Astrocyte of the cerebellum (primary cell): ENCODE data around the gene CHRNA1.

Experiments
- DNase-seq: peaks from one replicate; pipeline ENCODE4 v3.0.0-alpha.2; 2011; ENCODE audit warnings: low read depth
- H3K4me3 ChIP-seq: 2 replicates; pipeline ENCODE4 v1.5.1; 2011; ENCODE audit warnings: mild to moderate bottlenecking, low read depth, low read length, moderate library complexity
- in situ Hi-C: cut with HindIII; loops from 2 replicates; pipeline ENCODE4 v1.10.0; 2017; ENCODE audit warnings: low sequenced_read_pairs
- TF ChIP-seq, protein P1 (sequence below): IDR thresholded peaks from 2 replicates; pipeline ENCODE4 v1.5.1; 2012; ENCODE audit warnings: low read length, low read depth, moderate library complexity, mild to moderate bottlenecking; ENCODE audit errors: missing control alignments

The CHRNA1 gene

DNA sequence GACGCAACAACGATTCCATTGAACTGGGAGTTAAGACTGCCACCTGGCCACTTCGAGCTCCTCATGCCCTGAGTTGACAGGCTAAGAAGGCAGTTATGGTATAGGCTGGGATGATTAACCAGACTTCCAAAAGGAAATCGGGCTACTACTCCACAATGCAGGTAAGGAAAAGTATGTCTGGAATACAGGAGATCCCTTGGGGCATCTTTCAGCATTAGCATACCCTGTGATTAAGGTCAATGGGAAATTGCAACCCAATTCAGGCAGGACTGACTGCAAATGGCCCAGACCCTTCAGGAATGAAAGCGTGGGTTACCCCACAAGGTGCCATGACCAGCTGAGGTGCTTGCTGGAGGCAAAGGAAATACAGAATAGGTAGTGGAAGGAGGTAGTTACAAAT lies 19.1 kb downstream of the CHRNA1 start:
- DNase-seq = no peak
- H3K4me3 ChIP-seq = no peak overlapping the region
- TF ChIP-seq, protein P1, sequence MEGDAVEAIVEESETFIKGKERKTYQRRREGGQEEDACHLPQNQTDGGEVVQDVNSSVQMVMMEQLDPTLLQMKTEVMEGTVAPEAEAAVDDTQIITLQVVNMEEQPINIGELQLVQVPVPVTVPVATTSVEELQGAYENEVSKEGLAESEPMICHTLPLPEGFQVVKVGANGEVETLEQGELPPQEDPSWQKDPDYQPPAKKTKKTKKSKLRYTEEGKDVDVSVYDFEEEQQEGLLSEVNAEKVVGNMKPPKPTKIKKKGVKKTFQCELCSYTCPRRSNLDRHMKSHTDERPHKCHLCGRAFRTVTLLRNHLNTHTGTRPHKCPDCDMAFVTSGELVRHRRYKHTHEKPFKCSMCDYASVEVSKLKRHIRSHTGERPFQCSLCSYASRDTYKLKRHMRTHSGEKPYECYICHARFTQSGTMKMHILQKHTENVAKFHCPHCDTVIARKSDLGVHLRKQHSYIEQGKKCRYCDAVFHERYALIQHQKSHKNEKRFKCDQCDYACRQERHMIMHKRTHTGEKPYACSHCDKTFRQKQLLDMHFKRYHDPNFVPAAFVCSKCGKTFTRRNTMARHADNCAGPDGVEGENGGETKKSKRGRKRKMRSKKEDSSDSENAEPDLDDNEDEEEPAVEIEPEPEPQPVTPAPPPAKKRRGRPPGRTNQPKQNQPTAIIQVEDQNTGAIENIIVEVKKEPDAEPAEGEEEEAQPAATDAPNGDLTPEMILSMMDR = no peak
- in situ Hi-C loops = no loop called here

- TF ChIP-seq, protein P1 = no peak
- in situ Hi-C loops = no loop called here
- DNase-seq = no peak
- H3K4me3 ChIP-seq = no peak overlapping the region
These were observed 20.2 kb downstream of the CHRNA1 start for GRCh38 chr2:174744111-174744510.

DNA sequence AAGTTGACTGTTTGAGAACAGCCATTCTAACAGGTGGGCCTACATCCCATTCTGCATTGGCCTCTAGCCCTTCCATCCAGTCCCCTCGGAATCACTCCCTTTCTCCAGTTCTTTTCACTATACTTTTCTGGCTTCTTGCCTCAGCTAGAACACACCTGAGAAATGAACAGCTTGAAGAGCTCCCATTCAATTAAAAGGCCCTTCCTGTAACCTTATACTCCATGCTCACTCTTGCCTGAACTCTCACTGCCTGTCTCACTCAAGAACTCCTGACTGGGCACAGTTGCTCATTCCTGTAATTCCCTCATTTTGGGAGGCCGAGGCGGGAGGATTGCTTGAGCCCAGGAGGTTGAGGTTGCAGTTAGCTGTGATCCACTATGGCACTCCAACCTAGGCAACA lies 23.6 kb downstream of the CHRNA1 start:
- TF ChIP-seq, protein P1 = no peak
- no peak for DNase-seq
- in situ Hi-C loops = no loop called here
- no peak overlapping the region for H3K4me3 ChIP-seq

- DNase-seq = no peak
- in situ Hi-C loops = no loop called here
- TF ChIP-seq, protein P1 = no peak
- no peak overlapping the region for H3K4me3 ChIP-seq
These were observed 25.4 kb downstream of the CHRNA1 start for GRCh38 chr2:174738841-174739240.

GRCh38 chr2:174731546-174731945 lies 32.7 kb downstream of the CHRNA1 start:
- in situ Hi-C loops = no loop called here
- no peak overlapping the region for H3K4me3 ChIP-seq
- TF ChIP-seq, protein P1 = no peak
- DNase-seq = no peak

DNA sequence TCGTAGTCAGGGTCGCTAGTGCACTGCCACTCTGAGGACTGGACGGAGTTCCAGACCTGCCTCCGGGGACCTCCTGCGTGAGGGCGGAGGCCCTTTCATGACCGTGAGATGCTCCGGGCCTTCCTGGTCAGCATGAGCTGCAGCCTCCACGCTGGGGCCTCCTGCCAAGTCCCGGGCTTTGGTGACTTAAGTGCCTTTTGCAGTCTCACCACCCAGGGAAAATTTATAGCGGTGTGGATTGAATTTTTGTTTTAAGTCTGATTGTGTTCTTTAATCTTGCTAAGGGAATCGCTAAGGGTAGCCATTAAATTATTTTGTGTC lies 33.6 kb downstream of the CHRNA1 start:
- TF ChIP-seq, protein P1 = no peak
- H3K4me3 ChIP-seq = no peak overlapping the region
- in situ Hi-C loops = no loop called here
- DNase-seq = no peak

DNA sequence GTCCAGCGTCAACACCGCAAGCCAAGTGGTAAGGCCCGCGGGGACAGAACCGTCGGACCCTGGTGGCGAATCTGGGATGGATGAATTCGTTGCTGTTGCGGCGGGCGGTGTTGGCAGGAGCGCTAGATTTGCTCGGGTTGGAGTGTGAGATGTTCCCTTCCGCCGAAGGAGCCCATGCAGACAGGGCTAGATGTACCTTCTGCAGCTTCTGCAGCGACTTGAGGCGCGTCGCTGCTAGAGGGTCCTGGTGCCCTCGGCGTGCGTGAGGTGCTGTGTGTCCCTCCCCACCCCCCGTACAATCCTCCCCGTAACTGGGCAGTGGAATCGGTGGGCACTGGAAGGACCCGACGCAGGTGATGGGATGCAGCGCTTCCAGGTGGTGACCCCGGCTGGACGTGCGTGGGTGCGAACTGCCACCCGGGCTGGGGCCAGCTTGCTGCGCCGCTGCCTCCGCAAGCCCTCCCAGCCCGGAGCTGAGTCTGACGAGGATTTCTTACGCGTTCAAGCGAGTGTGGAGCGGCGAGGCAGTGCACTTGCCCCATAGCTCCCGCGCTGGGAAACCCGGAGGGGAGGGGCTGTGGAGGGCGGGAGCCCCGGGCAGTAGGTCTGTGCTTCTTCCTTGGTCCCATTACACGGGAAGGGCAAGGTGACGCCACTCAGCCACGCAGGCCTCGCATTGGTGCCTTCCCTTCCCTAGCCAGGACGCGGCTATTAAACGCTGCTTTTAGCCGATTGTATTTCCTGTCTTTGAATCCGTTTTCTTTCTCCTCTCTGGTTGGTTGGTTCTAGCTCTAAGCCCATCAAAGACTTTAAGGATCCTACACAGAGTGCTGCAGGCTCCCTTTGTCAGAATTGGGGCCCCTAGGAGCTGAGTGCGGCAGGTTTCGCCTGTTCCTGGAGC lies 34.2 kb downstream of the CHRNA1 start:
- DNase-seq = no peak
- in situ Hi-C loops = no loop called here
- TF ChIP-seq, protein P1 = no peak
- H3K4me3 ChIP-seq = peak overlapping the region; percentile 38
